Upper lobe of left lung (tissue), 6 donors: Measurements from ENCODE around the gene TNFAIP1. TPM values are rescaled to one million over a fixed set of nuclear protein-coding genes. Genes with fewer than 3 reads are reported as not detected.

ENCODE experiments used
- ATAC-seq, 2 donors: fragments of 200-7000 bp; cut with Tn5 transposase; one replicate each; pipeline ENCODE4 v1.9.1; 2022; ENCODE audit warnings: mild to moderate bottlenecking in 2 of 2, moderate library complexity in 2 of 2; ENCODE audit not compliant: low FRiP score in 2 of 2
- DNase-seq, 2 donors: peaks; one replicate each; pipeline ENCODE4 v3.0.0-alpha.2; 2019 to 2020
- H3K27ac ChIP-seq, 4 donors: fragments of 200-600 bp; sonication (generic); one replicate each; pipeline ENCODE4 v1.5.1; 2016 to 2019
- H3K27me3 ChIP-seq, 4 donors: fragments of 200-600 bp; sonication (generic); one replicate each; pipeline ENCODE4 v1.5.1; 2017 to 2019
- H3K36me3 ChIP-seq, 4 donors: fragments of 200-600 bp; sonication (generic); one replicate each; pipeline ENCODE4 v1.5.1; 2016 to 2019
- H3K4me1 ChIP-seq, 4 donors: fragments of 200-600 bp; sonication (generic); one replicate each; pipeline ENCODE4 v1.5.1; 2018 to 2019
- H3K4me3 ChIP-seq, 4 donors: fragments of 200-600 bp; sonication (generic); one replicate each; pipeline ENCODE4 v1.5.1; 2017 to 2019; ENCODE audit warnings: mild to moderate bottlenecking in 2 of 4, moderate library complexity in 1 of 4
- H3K9me3 ChIP-seq, 4 donors: fragments of 200-600 bp; sonication (generic); one replicate each; pipeline ENCODE4 v1.5.1; 2018 to 2019
- CTCF ChIP-seq, 6 experiments: fragments of 450-650 bp in 4 of 6; fragments of 200-600 bp in 2 of 6; sonication (generic) in 2 of 6; IDR thresholded peaks; one replicate each; pipeline ENCODE4 v1.5.1; 2016 to 2019; ENCODE audit warnings: antibody characterized with exemption in 6 of 6
- EP300 ChIP-seq, 4 donors: sonication (generic); formaldehyde crosslinking; IDR thresholded peaks; one replicate each; pipeline ENCODE4 v1.5.1; 2017; ENCODE audit warnings: antibody characterized with exemption in 4 of 4, control low read depth in 2 of 4
- POLR2A ChIP-seq, 4 donors: fragments of 450-650 bp; IDR thresholded peaks; one replicate each; pipeline ENCODE4 v1.5.1; 2016 to 2017; ENCODE audit warnings: antibody characterized with exemption in 4 of 4, mild to moderate bottlenecking in 2 of 4
- POLR2AphosphoS5 ChIP-seq, 2 donors: sonication (generic); formaldehyde crosslinking; IDR thresholded peaks; one replicate each; pipeline ENCODE4 v1.5.1; 2017; ENCODE audit warnings: antibody characterized with exemption in 2 of 2
- whole genome bisulfite sequencing, 2 donors: methylation state at CpG; one replicate each; pipeline ENCODE4 v1.1.5; 2017 to 2018; 5-methylcytosine and 5-hydroxymethylcytosine counted together
- total RNA-seq, 6 donors: library from RNA; depleted of rRNA in 4 of 6; stranded (reverse); fragments of >200 nt in 4 of 6; gene quantifications; one replicate each; pipeline versions ENCODE4 v1.1.0 to v1.2.1, GENCODE V29; 2016 to 2021
- donor health status: DM: no; HTN: no; CAD: no; lungs with moderate emphysema.
- donor health status: DM: no; HTN: yes; CAD: no; lungs with severe emphysema.

The TNFAIP1 gene
- total RNA-seq, 6 donors from 2014 or later = 27.2 to 74.3 (median 46.4) TPM

- no peak for TF ChIP-seq CTCF (IDR thresholded peaks at IDR 0.05)
- TF ChIP-seq POLR2A (IDR thresholded peaks at IDR 0.05) = no peak
- no peak for TF ChIP-seq POLR2AphosphoS5 (IDR thresholded peaks at IDR 0.05)
- no peak for TF ChIP-seq EP300 (IDR thresholded peaks at IDR 0.05)
- WGBS, 2 donors = 63 to 69% methylated on average over 3 of the region's 3 CpGs
- Histone ChIP-seq H3K4me3 (no peak overlapping the region), H3K27me3 (no peaks in the 10 kb centered on the region), H3K4me1 (peaks cover 0 to 22% (median 15%) of the 10 kb centered on the region in 4 donors), H3K27ac (peak overlapping the region in 1 of 4 donors; percentile 25), H3K9me3 (no peaks in the 10 kb centered on the region), H3K36me3 (peaks cover 12 to 30% (median 21%) of the 10 kb centered on the region in 4 donors)
- ATAC-seq (no peak), DNase-seq (no peak)
These were observed 10.8 kb upstream of the TNFAIP1 start for GRCh38 chr17:28324781-28325180.

GRCh38 chr17:28325211-28325610 lies 10.3 kb upstream of the TNFAIP1 start:
- ATAC-seq = no peak

GRCh38 chr17:28326114-28326513 lies 9.4 kb upstream of the TNFAIP1 start:
- Histone ChIP-seq H3K27ac (no peak overlapping the region), H3K36me3 (peaks cover 12 to 43% (median 29%) of the 10 kb centered on the region in 4 donors), H3K4me1 (peaks cover 0 to 15% (median 10%) of the 10 kb centered on the region in 4 donors), H3K9me3 (no peaks in the 10 kb centered on the region), H3K27me3 (no peaks in the 10 kb centered on the region), H3K4me3 (no peak overlapping the region)
- WGBS, 2 donors = 81 to 84% methylated on average over 7 of the region's 7 CpGs
- no peak for TF ChIP-seq EP300 (IDR thresholded peaks at IDR 0.05)
- TF ChIP-seq CTCF (IDR thresholded peaks at IDR 0.05) = no peak
- ATAC-seq (no peak), DNase-seq (no peak)

More at GRCh38 chr17:28325211-28325610, 10.3 kb upstream of the TNFAIP1 start:
- WGBS, 2 donors = 70 to 71% methylated on average over 5 of the region's 5 CpGs
- no peak for DNase-seq
- Histone ChIP-seq H3K4me3 (no peak overlapping the region), H3K4me1 (peaks cover 0 to 17% (median 11%) of the 10 kb centered on the region in 4 donors), H3K36me3 (peaks cover 12 to 34% (median 23%) of the 10 kb centered on the region in 4 donors), H3K27ac (peak overlapping the region in 1 of 4 donors; percentile 25), H3K27me3 (no peaks in the 10 kb centered on the region), H3K9me3 (no peaks in the 10 kb centered on the region)
- TF ChIP-seq EP300 (IDR thresholded peaks at IDR 0.05) (no peak), POLR2A (IDR thresholded peaks at IDR 0.05) (no peak), POLR2AphosphoS5 (IDR thresholded peaks at IDR 0.05) (no peak), CTCF (IDR thresholded peaks at IDR 0.05) (no peak)

GRCh38 chr17:28327031-28327607 lies 8.4 kb upstream of the TNFAIP1 start:
- Histone ChIP-seq H3K27me3 (no peaks in the 10 kb centered on the region), H3K27ac (no peak overlapping the region), H3K36me3 (peaks cover 12 to 53% (median 37%) of the 10 kb centered on the region in 4 donors), H3K4me3 (no peak overlapping the region), H3K9me3 (no peaks in the 10 kb centered on the region), H3K4me1 (peaks cover 0 to 15% (median 10%) of the 10 kb centered on the region in 4 donors)
- no peak for ATAC-seq
- TF ChIP-seq CTCF (IDR thresholded peaks at IDR 0.05) = no peak
- 93 to 96% methylated on average over 9 of the region's 9 CpGs for WGBS, 2 donors
- DNase-seq = no peak

GRCh38 chr17:28327709-28328108 lies 7.9 kb upstream of the TNFAIP1 start:
- Histone ChIP-seq H3K36me3 (peaks cover 12 to 55% (median 37%) of the 10 kb centered on the region in 4 donors), H3K4me3 (no peak overlapping the region), H3K9me3 (no peaks in the 10 kb centered on the region), H3K27me3 (no peaks in the 10 kb centered on the region), H3K4me1 (peaks cover 0 to 15% (median 10%) of the 10 kb centered on the region in 4 donors), H3K27ac (no peak overlapping the region)
- DNase-seq = no peak
- 69 to 92% methylated on average over 3 of the region's 3 CpGs for WGBS, 2 donors
- TF ChIP-seq POLR2A (IDR thresholded peaks at IDR 0.05) (no peak), POLR2AphosphoS5 (IDR thresholded peaks at IDR 0.05) (no peak), CTCF (IDR thresholded peaks at IDR 0.05) (no peak), EP300 (IDR thresholded peaks at IDR 0.05) (no peak)
- ATAC-seq = no peak
